Measurements from ENCODE around the gene PAQR5. TPM values are rescaled to one million over a fixed set of nuclear protein-coding genes. Genes with fewer than 3 reads are reported as not detected.

The PAQR5 gene
- total and polyA plus RNA-seq, 7 donors, result 0.36 to 19.7 (median 10.2) TPM; not detected in 2

DNA sequence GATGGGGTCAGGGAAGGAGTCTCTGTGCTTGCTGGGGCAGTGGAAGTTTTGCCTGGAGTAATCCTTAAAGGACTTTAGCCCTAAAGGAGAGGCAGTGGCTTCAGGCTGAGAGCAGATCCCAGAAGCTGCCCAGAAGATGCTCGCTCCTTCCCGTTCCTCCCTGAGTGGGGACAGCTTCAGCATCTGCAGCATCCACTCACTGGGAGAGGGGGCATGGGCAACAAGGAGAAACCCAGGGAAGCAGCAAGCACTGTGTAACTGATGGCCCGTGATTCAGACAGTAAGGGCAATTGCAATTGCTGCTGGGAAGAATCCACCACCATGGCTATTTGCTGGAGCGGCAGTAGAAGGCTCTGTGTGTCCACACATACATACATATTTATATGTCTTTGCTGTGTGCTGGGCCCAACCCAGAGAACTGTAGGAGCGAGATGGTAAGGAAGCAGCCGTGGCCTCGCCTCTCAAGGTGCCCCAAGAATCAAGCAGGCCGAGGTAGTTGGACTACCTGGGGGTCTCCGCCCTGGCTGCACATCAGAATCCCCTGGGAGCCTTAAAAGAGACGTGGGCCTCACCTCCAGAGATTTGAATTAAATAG is 5.8 kb upstream of the PAQR5 start:
- Histone ChIP-seq H3K9me3 (no peaks in the 10 kb centered on the region), H3K27me3 (peaks cover 0 to 4% (median under 1%) of the 10 kb centered on the region in 3 donors), H3K36me3 (no peaks in the 10 kb centered on the region), H3K4me3 (no peak overlapping the region), H3K4me1 (no peaks in the 10 kb centered on the region), H3K27ac (no peak overlapping the region)
- 91 to 92% methylated on average over 10 of the region's 10 CpGs for WGBS, 2 donors
- TF ChIP-seq POLR2AphosphoS5 (IDR thresholded peaks at IDR 0.05) (no peak), EP300 (IDR thresholded peaks at IDR 0.05) (no peak)
- TF ChIP-seq, protein P1, sequence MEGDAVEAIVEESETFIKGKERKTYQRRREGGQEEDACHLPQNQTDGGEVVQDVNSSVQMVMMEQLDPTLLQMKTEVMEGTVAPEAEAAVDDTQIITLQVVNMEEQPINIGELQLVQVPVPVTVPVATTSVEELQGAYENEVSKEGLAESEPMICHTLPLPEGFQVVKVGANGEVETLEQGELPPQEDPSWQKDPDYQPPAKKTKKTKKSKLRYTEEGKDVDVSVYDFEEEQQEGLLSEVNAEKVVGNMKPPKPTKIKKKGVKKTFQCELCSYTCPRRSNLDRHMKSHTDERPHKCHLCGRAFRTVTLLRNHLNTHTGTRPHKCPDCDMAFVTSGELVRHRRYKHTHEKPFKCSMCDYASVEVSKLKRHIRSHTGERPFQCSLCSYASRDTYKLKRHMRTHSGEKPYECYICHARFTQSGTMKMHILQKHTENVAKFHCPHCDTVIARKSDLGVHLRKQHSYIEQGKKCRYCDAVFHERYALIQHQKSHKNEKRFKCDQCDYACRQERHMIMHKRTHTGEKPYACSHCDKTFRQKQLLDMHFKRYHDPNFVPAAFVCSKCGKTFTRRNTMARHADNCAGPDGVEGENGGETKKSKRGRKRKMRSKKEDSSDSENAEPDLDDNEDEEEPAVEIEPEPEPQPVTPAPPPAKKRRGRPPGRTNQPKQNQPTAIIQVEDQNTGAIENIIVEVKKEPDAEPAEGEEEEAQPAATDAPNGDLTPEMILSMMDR (IDR thresholded peaks at IDR 0.05), result no peak
- intact Hi-C loops (cut with DNase I), result no loop called here
- DNase-seq, result no peak

DNA sequence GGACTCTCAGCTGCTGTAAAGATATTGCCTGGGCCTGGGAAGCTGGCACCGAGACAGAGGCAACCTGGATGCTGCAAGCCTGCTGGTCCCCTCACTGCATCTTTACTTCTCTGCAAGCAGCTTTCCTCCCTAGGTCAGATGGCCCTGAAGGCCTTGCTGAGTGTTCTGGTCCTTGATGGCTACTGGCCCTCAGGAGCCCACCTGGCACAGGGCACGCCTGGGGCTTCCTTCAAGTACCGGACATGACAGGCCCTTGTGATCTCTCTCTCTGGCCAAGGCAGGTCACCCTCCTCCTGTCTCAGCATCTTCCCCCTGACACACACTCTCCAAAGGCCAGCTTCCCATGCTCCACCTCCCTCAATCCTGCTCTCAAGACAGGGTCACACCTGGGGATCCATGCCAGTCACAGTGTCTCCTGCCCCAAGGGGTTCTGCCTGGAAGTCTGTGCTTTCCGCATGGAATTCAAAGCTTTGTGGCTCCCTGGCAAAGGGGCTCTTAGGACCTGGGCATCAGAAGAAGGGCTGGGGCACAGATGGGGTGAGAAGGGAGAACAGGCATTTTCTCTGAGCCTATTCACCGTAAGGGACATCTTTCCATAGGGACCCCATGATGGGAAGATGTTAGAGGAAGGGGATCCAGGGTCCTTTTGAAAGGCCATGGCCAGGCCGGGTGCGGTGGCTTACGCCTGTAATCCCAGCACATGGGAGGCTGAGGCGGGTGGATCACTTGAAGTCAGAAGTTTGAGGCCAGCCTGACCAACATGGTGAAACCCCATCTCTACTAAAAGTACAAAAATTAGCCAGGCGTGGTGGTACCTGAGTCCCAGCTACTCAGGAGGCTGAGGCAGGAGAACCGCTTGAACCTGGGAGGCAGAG is 4.7 kb upstream of the PAQR5 start:
- no peak for TF ChIP-seq EP300 (IDR thresholded peaks at IDR 0.05)
- H3K27ac ChIP-seq, result no peak overlapping the region
- no peaks in the 10 kb centered on the region for H3K36me3 ChIP-seq
- WGBS, 2 donors, result 95 to 96% methylated on average over 11 of the region's 11 CpGs
- H3K4me1 ChIP-seq, result peaks cover 0 to 7% (median 6%) of the 10 kb centered on the region in 4 donors
- H3K27me3 ChIP-seq, result peaks cover 10 to 15% (median 11%) of the 10 kb centered on the region in 3 donors
- no peak for DNase-seq
- H3K4me3 ChIP-seq, result no peak overlapping the region
- intact Hi-C loops (cut with DNase I), result no loop called here
- no peaks in the 10 kb centered on the region for H3K9me3 ChIP-seq

GRCh38 chr15:69296606-69297005 is 2.1 kb upstream of the PAQR5 start:
- no peaks in the 10 kb centered on the region for H3K9me3 ChIP-seq
- no peak overlapping the region for H3K27ac ChIP-seq
- TF ChIP-seq POLR2A (IDR thresholded peaks at IDR 0.05), result no peak
- no peak for TF ChIP-seq POLR2AphosphoS5 (IDR thresholded peaks at IDR 0.05)
- TF ChIP-seq, protein P1 (IDR thresholded peaks at IDR 0.05), result no peak
- TF ChIP-seq EP300 (IDR thresholded peaks at IDR 0.05), result no peak
- no peak overlapping the region for H3K4me3 ChIP-seq
- intact Hi-C loops (cut with DNase I), result no loop called here
- H3K36me3 ChIP-seq, result no peaks in the 10 kb centered on the region
- DNase-seq, result no peak
- H3K27me3 ChIP-seq, result peaks cover 27 to 35% (median 28%) of the 10 kb centered on the region in 3 donors
- peaks cover 0 to 15% (median 12%) of the 10 kb centered on the region in 4 donors for H3K4me1 ChIP-seq
- WGBS, 2 donors, result 52 to 80% methylated on average over 6 of the region's 6 CpGs

DNA sequence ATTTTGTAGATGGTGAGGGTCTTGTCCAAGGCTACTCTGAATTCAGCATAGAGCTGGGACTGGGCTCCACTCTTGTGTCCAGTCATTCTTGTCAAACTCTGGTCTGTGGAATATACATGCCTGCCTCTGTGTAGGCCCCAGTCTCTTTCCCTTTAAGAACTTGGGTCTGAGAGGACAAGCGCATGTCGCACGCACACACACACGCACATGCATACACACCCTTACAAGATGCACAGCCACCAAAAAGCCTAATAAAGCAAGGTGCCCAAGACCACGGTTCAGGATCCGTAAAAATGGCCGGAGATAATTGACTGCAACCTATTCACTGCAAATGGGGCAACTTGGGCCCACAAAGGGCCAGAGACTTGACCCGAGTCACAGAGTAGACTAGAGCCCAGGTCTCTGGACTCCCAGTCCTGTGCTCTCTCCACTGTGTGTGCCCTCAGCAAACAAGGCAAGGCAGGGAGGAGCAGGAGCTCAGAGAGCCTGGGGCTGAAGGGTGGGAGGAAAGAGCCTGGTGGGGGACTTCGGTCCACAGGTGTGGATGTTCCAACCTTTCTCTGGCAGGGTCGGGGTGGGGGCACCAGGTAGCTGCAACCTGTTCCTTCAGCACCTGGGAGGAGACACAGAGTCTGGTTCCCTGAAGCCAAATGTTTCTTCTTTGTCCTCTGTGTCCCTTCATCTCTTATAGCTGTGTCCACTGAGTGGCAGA is 914 bp upstream of the PAQR5 start:
- H3K9me3 ChIP-seq, result no peaks in the 10 kb centered on the region
- TF ChIP-seq POLR2AphosphoS5 (IDR thresholded peaks at IDR 0.05), result no peak
- TF ChIP-seq, protein P1 (IDR thresholded peaks at IDR 0.05), result no peak
- no peak for TF ChIP-seq POLR2A (IDR thresholded peaks at IDR 0.05)
- no peak for TF ChIP-seq EP300 (IDR thresholded peaks at IDR 0.05)
- intact Hi-C loops (cut with DNase I), result no loop called here
- peaks cover 0 to 15% (median 12%) of the 10 kb centered on the region in 4 donors for H3K4me1 ChIP-seq
- no peak for DNase-seq
- H3K4me3 ChIP-seq, result no peak overlapping the region
- H3K27me3 ChIP-seq, result peaks cover 27 to 46% (median 28%) of the 10 kb centered on the region in 3 donors
- H3K27ac ChIP-seq, result no peak overlapping the region
- no peaks in the 10 kb centered on the region for H3K36me3 ChIP-seq
- 80 to 92% methylated on average over 10 of the region's 10 CpGs for WGBS, 2 donors

GRCh38 chr15:69298354-69298696 is 387 bp upstream of the PAQR5 start:
- H3K4me1 ChIP-seq, result peaks cover 0 to 15% (median 12%) of the 10 kb centered on the region in 4 donors
- H3K4me3 ChIP-seq, result peak overlapping the region in 2 of 4 donors; percentile 50 to 53
- DNase-seq, result no peak
- intact Hi-C loops (cut with DNase I), result no loop called here
- no peak overlapping the region for H3K27ac ChIP-seq
- no peaks in the 10 kb centered on the region for H3K9me3 ChIP-seq
- no peaks in the 10 kb centered on the region for H3K36me3 ChIP-seq
- 64 to 71% methylated on average over 15 of the region's 15 CpGs for WGBS, 2 donors
- H3K27me3 ChIP-seq, result peaks cover 27 to 46% (median 28%) of the 10 kb centered on the region in 3 donors
- TF ChIP-seq POLR2AphosphoS5 (IDR thresholded peaks at IDR 0.05), result no peak
- no peak for TF ChIP-seq EP300 (IDR thresholded peaks at IDR 0.05)
- no peak for TF ChIP-seq POLR2A (IDR thresholded peaks at IDR 0.05)

All from sigmoid colon (tissue), 7 donors.